SU-DHL-6 (cell line): ENCODE data around the gene PALLD.

ENCODE experiments used
- H2AFZ ChIP-seq: fragments of 200-600 bp; sonication (generic); 2 replicates; pipeline ENCODE4 v1.6.1; 2014; ENCODE audit warnings: low read depth, mild to moderate bottlenecking, moderate library complexity, mixed read lengths, antibody characterized with exemption, low read length; ENCODE audit not compliant: severe bottlenecking
- H3F3A ChIP-seq: fragments of 200-600 bp; shearing (Covaris generic); 2 replicates; pipeline ENCODE4 v1.6.0; 2016; ENCODE audit warnings: antibody characterized with exemption, mild to moderate bottlenecking; ENCODE audit not compliant: insufficient read depth
- H3K27ac ChIP-seq: fragments of 200-600 bp; sonication (generic); 2 replicates; pipeline ENCODE4 v1.5.1; 2016; ENCODE audit warnings: low read depth, mild to moderate bottlenecking, low read length, moderate library complexity, mixed read lengths
- H3K27me3 ChIP-seq: fragments of 200-600 bp; sonication (generic), shearing (Covaris generic); 2 replicates; pipeline ENCODE4 v1.6.0; 2014; ENCODE audit warnings: mild to moderate bottlenecking, low read length
- H3K36me3 ChIP-seq: fragments of 200-600 bp; sonication (generic); 2 replicates; pipeline ENCODE4 v1.6.1; 2014; ENCODE audit warnings: mild to moderate bottlenecking, low read length, mixed read lengths
- H3K4me2 ChIP-seq: fragments of 300-600, 200-600 bp; shearing (Covaris generic), sonication (generic); 2 replicates; pipeline ENCODE4 v1.6.0; 2014; ENCODE audit warnings: low read length, low read depth, mild to moderate bottlenecking; ENCODE audit not compliant: poor library complexity, severe bottlenecking
- H3K4me3 ChIP-seq: fragments of 200-600 bp; sonication (generic); 2 replicates; pipeline ENCODE4 v1.5.1; 2014; ENCODE audit warnings: antibody characterized with exemption, low read length, mild to moderate bottlenecking, mixed read lengths; ENCODE audit not compliant: insufficient read depth, poor library complexity, severe bottlenecking
- H3K79me2 ChIP-seq: fragments of 200-600 bp; sonication (generic); 2 replicates; pipeline ENCODE4 v1.6.1; 2014; ENCODE audit warnings: mild to moderate bottlenecking, low read length, moderate library complexity; ENCODE audit not compliant: insufficient read depth
- H3K9ac ChIP-seq: fragments of 200-600 bp; sonication (generic); 2 replicates; pipeline ENCODE4 v1.7.0; 2014; ENCODE audit warnings: mild to moderate bottlenecking, low read length
- H3K9me2 ChIP-seq: fragments of 200-600 bp; sonication (generic); replicated peaks from 2 replicates; pipeline ENCODE4 v1.6.1; 2014; ENCODE audit warnings: low read length; ENCODE audit not compliant: insufficient read depth
- H3K9me3 ChIP-seq: fragments of 200-600 bp; sonication (generic); 2 replicates; pipeline ENCODE4 v1.6.1; 2014; ENCODE audit warnings: low read length, mixed read lengths; ENCODE audit not compliant: insufficient read depth
- H4K20me1 ChIP-seq: fragments of 200-600 bp; sonication (generic); 2 replicates; pipeline ENCODE4 v1.6.1; 2014; ENCODE audit warnings: low read depth, mild to moderate bottlenecking, antibody characterized with exemption, low read length, moderate library complexity, mixed read lengths
- EZH2phosphoT487 ChIP-seq: fragments of 200-600 bp; sonication (generic), shearing (Covaris generic); conservative IDR thresholded peaks from 2 replicates; pipeline ENCODE4 v1.6.1; 2018; ENCODE audit warnings: mild to moderate bottlenecking, antibody characterized with exemption, low read length, moderate library complexity, mixed read lengths
- TF ChIP-seq, protein P1 (sequence below): fragments of 200-600 bp; sonication (generic); IDR thresholded peaks from one replicate; pipeline ENCODE4 v1.5.1; 2017; ENCODE audit warnings: antibody characterized with exemption, mild to moderate bottlenecking, low read length, moderate library complexity; ENCODE audit not compliant: insufficient read depth, poor library complexity, severe bottlenecking

The PALLD gene

GRCh38 chr4:168784786-168785461 lies 288.1 kb downstream of the PALLD start:
- no peaks in the 10 kb centered on the region for H3K9me3 ChIP-seq
- H3K9ac ChIP-seq = no peak overlapping the region
- no peak overlapping the region for H2AFZ ChIP-seq
- H3K79me2 ChIP-seq = no peaks in the 10 kb centered on the region
- no peak overlapping the region for H3K4me2 ChIP-seq
- H3K27ac ChIP-seq = no peak overlapping the region
- TF ChIP-seq, protein P1, sequence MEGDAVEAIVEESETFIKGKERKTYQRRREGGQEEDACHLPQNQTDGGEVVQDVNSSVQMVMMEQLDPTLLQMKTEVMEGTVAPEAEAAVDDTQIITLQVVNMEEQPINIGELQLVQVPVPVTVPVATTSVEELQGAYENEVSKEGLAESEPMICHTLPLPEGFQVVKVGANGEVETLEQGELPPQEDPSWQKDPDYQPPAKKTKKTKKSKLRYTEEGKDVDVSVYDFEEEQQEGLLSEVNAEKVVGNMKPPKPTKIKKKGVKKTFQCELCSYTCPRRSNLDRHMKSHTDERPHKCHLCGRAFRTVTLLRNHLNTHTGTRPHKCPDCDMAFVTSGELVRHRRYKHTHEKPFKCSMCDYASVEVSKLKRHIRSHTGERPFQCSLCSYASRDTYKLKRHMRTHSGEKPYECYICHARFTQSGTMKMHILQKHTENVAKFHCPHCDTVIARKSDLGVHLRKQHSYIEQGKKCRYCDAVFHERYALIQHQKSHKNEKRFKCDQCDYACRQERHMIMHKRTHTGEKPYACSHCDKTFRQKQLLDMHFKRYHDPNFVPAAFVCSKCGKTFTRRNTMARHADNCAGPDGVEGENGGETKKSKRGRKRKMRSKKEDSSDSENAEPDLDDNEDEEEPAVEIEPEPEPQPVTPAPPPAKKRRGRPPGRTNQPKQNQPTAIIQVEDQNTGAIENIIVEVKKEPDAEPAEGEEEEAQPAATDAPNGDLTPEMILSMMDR = no peak
- no peak for TF ChIP-seq EZH2phosphoT487
- no peak overlapping the region for H3K4me3 ChIP-seq
- H4K20me1 ChIP-seq = no peaks in the 10 kb centered on the region
- no peaks in the 10 kb centered on the region for H3K27me3 ChIP-seq
- no peaks in the 10 kb centered on the region for H3F3A ChIP-seq
- H3K36me3 ChIP-seq = no peaks in the 10 kb centered on the region
- no peaks in the 10 kb centered on the region for H3K9me2 ChIP-seq

- no peak overlapping the region for H3K4me2 ChIP-seq
- H3K9me2 ChIP-seq = no peaks in the 10 kb centered on the region
- H3K79me2 ChIP-seq = no peaks in the 10 kb centered on the region
Observed at GRCh38 chr4:168787334-168787733, 290.5 kb downstream of the PALLD start.

DNA sequence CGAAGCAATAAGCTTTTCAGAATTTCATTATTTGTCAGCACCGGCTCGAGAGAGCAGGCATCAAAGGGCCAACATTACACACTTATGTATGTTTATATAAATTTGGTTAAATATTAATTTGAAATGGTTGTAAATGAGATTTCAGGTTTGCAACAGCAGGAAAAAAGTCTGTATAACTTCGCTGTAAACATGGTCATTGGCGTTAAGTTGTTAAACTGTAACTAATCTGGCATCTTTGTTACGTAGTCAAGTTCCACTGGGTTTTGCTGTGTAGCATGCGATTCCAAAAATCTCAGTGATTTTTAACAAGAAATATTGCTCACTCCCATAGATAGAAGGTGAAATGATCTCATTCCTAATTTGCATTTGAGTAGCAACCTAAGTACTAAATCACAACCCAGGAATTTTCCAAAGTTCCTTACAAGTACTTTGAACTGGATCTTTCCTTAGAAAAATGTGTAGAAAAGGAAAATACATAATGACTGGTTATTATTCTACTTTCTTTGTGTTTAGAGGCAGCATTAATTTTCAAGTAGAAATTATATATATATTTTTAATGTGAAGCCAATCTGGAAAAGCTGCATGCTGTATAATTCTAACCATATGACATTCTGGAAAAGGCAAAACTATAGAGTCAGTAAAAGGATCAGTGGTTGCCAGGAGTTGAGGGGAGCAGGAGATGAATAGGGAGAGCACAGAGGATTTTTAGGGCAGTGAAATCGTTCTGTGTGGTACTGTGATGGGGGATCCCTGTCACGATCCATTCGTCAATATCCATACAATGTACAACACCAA lies 291.1 kb downstream of the PALLD start:
- H3K9ac ChIP-seq = no peak overlapping the region
- TF ChIP-seq EZH2phosphoT487 = no peak
- TF ChIP-seq, protein P1 = no peak
- no peaks in the 10 kb centered on the region for H4K20me1 ChIP-seq
- no peak overlapping the region for H3K27ac ChIP-seq
- H3K36me3 ChIP-seq = no peaks in the 10 kb centered on the region
- H3K27me3 ChIP-seq = no peaks in the 10 kb centered on the region
- no peaks in the 10 kb centered on the region for H3K9me3 ChIP-seq
- H3K4me3 ChIP-seq = no peak overlapping the region
- H3F3A ChIP-seq = no peaks in the 10 kb centered on the region
- no peaks in the 10 kb centered on the region for H3K9me2 ChIP-seq
- no peaks in the 10 kb centered on the region for H3K79me2 ChIP-seq
- no peak overlapping the region for H3K4me2 ChIP-seq
- H2AFZ ChIP-seq = no peak overlapping the region

More at GRCh38 chr4:168787334-168787733, 290.5 kb downstream of the PALLD start:
- no peaks in the 10 kb centered on the region for H3K9me3 ChIP-seq
- no peaks in the 10 kb centered on the region for H3F3A ChIP-seq
- no peaks in the 10 kb centered on the region for H4K20me1 ChIP-seq
- H3K27me3 ChIP-seq = no peaks in the 10 kb centered on the region
- H3K36me3 ChIP-seq = no peaks in the 10 kb centered on the region
- no peak overlapping the region for H3K4me3 ChIP-seq
- no peak overlapping the region for H3K27ac ChIP-seq
- H3K9ac ChIP-seq = no peak overlapping the region
- no peak overlapping the region for H2AFZ ChIP-seq
- TF ChIP-seq, protein P1 = no peak
- no peak for TF ChIP-seq EZH2phosphoT487
